K562 (cell line): ENCODE results near the gene COL25A1.

Source experiments
- HNRNPK ChIP-seq: fragments of 200-400 bp; formaldehyde crosslinking; IDR thresholded peaks from one replicate; pipeline ENCODE4 v1.6.1; 2018; ENCODE audit warnings: mild to moderate bottlenecking, low read depth, low read length; ENCODE audit not compliant: poor library complexity, severe bottlenecking
- MLX ChIP-seq, 2 experiments: fragments of 450-650 bp in 1 of 2; sonication (generic) in 1 of 2; formaldehyde crosslinking; conservative IDR thresholded peaks; 2 replicates each; pipeline versions ENCODE4 v1.4.0 to v1.8.1; 2020 to 2022; ENCODE audit warnings: mild to moderate bottlenecking in 1 of 2, missing genetic modification reagents in 1 of 2
- MTA2 ChIP-seq: fragments of 450-650 bp; IDR thresholded peaks from 2 replicates; pipeline ENCODE4 v1.6.1; 2016; ENCODE audit warnings: low read depth
- RFX5 ChIP-seq: IDR thresholded peaks from 2 replicates; pipeline ENCODE4 v1.6.1; 2011; ENCODE audit warnings: low read depth, mild to moderate bottlenecking, improper control_type of control experiment, low read length
- TRIM24 ChIP-seq, 2 experiments: fragments of 450-650 bp; IDR thresholded peaks; 2 replicates each; pipeline ENCODE4 v1.6.1; 2016

- TF ChIP-seq TRIM24 (IDR thresholded peaks at IDR 0.05) (no peak), MTA2 (no peak), HNRNPK (no peak), MLX (CRISPR knock-in tag; conservative IDR thresholded peaks at IDR 0.05) (no peak), RFX5 (no peak)
Measured at GRCh38 chr4:108787724-108788123, 514.7 kb downstream of the COL25A1 start.
